Measurements from ENCODE around the gene KBTBD13. TPM values are rescaled to one million over a fixed set of nuclear protein-coding genes. Genes with fewer than 3 reads are reported as not detected.

KBTBD13 gene
- total RNA-seq (2022), result not detected in 2 replicates
- Bru-seq, nascent RNA, result not detected
- BruChase-seq, experiment 1, labeled RNA remaining after a 6-hour chase, result not detected
- BruChase-seq, experiment 2, labeled RNA remaining after a 2-hour chase, result not detected
- long read RNA-seq, result 0 reads

DNA sequence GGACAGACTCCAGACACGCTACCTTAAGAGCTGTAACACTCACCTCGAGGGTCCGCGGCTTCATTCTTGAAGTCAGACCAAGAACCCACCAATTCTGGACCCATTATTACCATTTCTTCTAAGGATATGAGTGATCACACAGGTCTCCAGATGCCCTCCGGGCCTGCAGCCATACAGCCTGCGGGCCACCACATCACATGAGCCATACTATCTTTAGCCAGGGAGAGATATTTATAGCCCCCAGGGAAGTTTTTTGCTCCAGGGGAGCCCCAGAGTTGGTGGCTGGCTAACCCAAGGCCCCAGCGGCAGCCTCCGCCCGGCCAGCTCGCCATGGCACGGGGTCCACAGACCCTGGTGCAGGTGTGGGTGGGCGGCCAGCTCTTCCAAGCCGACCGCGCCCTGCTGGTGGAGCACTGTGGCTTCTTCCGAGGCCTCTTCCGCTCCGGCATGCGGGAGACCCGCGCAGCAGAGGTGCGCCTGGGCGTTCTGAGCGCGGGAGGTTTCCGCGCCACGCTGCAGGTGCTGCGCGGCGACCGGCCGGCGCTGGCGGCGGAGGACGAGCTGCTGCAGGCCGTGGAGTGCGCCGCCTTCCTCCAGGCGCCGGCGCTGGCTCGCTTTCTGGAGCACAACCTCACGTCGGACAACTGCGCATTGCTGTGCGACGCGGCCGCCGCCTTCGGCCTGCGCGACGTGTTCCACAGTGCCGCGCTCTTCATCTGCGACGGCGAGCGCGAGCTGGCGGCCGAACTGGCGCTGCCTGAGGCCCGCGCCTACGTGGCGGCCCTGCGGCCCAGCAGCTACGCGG, at the start of gene KBTBD13:
Gene KBTBD13, plus strand, starts transcription at position 261 of the 805 bp plus-strand sequence. Its CDS starts 70 bp downstream, at position 331.
- no TSS peak for BruUV-seq (replicated peaks)
- Mint-ChIP-seq H3K4me1 (ENCODE audit: insufficient read depth, unreplicated experiment) (no peaks in the 10 kb centered on the region), H3K9me3 (ENCODE audit: unreplicated experiment) (no peaks in the 10 kb centered on the region), H3K4me3 (ENCODE audit: unreplicated experiment) (no peak within 1 kb of the TSS), H3K27ac (ENCODE audit: low read depth, unreplicated experiment) (no peak within 1 kb of the TSS), H3K36me3 (ENCODE audit: insufficient read depth, unreplicated experiment) (no peaks in the 10 kb centered on the region), H3K27me3 (ENCODE audit: insufficient read depth, unreplicated experiment) (no peaks in the 10 kb centered on the region)
- ChIA-PET POLR2A (no interaction called here), CTCF (interaction anchor here (0.6 kb wide), 1 partner anchor 9 kb away, joined by 4 read pairs; the partner anchor contains the start of gene RASL12)
- TF ChIP-seq, protein P1, sequence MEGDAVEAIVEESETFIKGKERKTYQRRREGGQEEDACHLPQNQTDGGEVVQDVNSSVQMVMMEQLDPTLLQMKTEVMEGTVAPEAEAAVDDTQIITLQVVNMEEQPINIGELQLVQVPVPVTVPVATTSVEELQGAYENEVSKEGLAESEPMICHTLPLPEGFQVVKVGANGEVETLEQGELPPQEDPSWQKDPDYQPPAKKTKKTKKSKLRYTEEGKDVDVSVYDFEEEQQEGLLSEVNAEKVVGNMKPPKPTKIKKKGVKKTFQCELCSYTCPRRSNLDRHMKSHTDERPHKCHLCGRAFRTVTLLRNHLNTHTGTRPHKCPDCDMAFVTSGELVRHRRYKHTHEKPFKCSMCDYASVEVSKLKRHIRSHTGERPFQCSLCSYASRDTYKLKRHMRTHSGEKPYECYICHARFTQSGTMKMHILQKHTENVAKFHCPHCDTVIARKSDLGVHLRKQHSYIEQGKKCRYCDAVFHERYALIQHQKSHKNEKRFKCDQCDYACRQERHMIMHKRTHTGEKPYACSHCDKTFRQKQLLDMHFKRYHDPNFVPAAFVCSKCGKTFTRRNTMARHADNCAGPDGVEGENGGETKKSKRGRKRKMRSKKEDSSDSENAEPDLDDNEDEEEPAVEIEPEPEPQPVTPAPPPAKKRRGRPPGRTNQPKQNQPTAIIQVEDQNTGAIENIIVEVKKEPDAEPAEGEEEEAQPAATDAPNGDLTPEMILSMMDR (IDR thresholded peaks at IDR 0.05; ENCODE audit: unreplicated experiment), result no peak
- intact Hi-C loops (cut with micrococcal nuclease), result no loop called here
- no peak for DNase-seq (ENCODE audit: unreplicated experiment)

DNA sequence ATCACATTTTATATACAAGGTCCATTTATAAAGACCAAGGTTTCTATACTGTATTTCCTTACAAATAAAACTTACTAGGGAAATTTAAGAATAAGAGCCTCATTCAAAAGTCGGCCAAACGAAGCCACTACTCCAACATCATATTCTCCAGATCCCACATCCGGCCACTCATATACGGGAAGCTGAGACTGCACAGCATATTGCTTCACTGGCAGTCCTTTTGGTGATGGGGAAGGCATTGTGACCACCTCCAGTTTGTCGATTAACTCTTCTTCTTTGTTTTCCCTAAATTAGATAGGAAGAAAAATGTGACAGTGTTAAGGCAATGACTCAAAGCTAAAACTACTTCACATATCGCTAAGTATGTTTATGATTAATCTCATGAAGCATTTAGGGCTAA, 49.8 kb upstream of the KBTBD13 start:
- peaks cover 32% of the 10 kb centered on the region for H3K36me3 Mint-ChIP-seq (ENCODE audit: insufficient read depth, unreplicated experiment)
- intact Hi-C loops (cut with micrococcal nuclease), result no loop called here
- no peak overlapping the region for H3K4me3 Mint-ChIP-seq (ENCODE audit: unreplicated experiment)
- no TSS peak for BruUV-seq (replicated peaks)
- no peaks in the 10 kb centered on the region for H3K9me3 Mint-ChIP-seq (ENCODE audit: unreplicated experiment)
- ChIA-PET POLR2A (interaction anchor here (1.3 to 3.2 kb wide), 2 partner anchors 14 to 37 kb away, joined by 3 to 12 read pairs; partner anchors contain the start of gene SPG21), CTCF (interaction anchor here (0.5 kb wide), 1 partner anchor 20 kb away, joined by 3 read pairs; no protein-coding TSS in a partner anchor)
- TF ChIP-seq, protein P1 (IDR thresholded peaks at IDR 0.05; ENCODE audit: unreplicated experiment), result no peak
- H3K4me1 Mint-ChIP-seq (ENCODE audit: insufficient read depth, unreplicated experiment), result peaks cover 27% of the 10 kb centered on the region
- no peaks in the 10 kb centered on the region for H3K27me3 Mint-ChIP-seq (ENCODE audit: insufficient read depth, unreplicated experiment)
- no peak for DNase-seq (ENCODE audit: unreplicated experiment)
- no peak overlapping the region for H3K27ac Mint-ChIP-seq (ENCODE audit: low read depth, unreplicated experiment)

DNA sequence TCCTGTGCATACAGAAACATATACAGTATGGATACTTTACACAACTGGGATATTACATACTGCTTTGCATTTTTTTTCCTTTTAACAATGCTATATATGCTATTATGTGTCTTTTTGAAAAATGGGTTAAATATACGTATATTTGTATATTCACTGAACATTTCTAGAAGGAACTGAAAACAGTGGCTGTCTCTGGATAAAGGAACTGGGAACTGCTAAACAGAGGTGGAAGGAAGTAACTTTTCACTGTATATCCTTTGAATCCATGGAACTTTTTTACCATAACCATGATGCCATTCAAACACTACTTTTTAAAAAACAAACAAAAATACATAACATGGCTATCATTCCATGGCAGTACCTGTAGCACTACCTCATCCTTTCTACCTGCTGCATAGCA, 49.0 kb upstream of the KBTBD13 start:
- H3K4me1 Mint-ChIP-seq (ENCODE audit: insufficient read depth, unreplicated experiment), result peaks cover 27% of the 10 kb centered on the region
- ChIA-PET POLR2A (interaction anchor here (0.9 to 3.2 kb wide), 3 partner anchors 11 to 38 kb away, joined by 3 to 12 read pairs (median 3); partner anchors contain the start of gene SPG21), CTCF (no interaction called here)
- TF ChIP-seq, protein P1 (IDR thresholded peaks at IDR 0.05; ENCODE audit: unreplicated experiment), result no peak
- no peak for DNase-seq (ENCODE audit: unreplicated experiment)
- peaks cover 32% of the 10 kb centered on the region for H3K36me3 Mint-ChIP-seq (ENCODE audit: insufficient read depth, unreplicated experiment)
- BruUV-seq (replicated peaks), result no TSS peak
- H3K27me3 Mint-ChIP-seq (ENCODE audit: insufficient read depth, unreplicated experiment), result no peaks in the 10 kb centered on the region
- no peaks in the 10 kb centered on the region for H3K9me3 Mint-ChIP-seq (ENCODE audit: unreplicated experiment)
- H3K4me3 Mint-ChIP-seq (ENCODE audit: unreplicated experiment), result peak overlapping the region; percentile 73
- intact Hi-C loops (cut with micrococcal nuclease), result no loop called here
- no peak overlapping the region for H3K27ac Mint-ChIP-seq (ENCODE audit: low read depth, unreplicated experiment)

DNA sequence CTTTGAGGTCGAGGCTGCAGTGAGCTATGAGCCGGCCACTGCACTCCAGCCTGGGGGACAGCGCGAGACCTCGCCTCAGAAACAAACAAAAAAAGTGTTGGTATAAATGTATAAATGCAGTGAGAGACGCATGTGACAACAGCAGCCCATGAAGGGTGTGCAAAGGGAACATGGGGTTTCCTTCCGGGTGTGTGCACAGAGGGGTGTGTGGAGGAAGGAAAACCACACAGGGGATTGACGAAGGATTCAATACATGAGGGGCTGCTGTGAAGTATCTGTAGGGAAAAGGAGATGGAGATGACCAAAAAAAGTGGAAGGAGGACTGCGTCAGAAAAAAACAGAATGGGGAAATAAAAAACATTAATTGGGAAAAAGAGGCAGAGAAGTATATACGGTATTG, 48.2 kb upstream of the KBTBD13 start:
- Mint-ChIP-seq H3K27ac (ENCODE audit: low read depth, unreplicated experiment) (peak overlapping the region; percentile 5), H3K36me3 (ENCODE audit: insufficient read depth, unreplicated experiment) (peaks cover 28% of the 10 kb centered on the region), H3K27me3 (ENCODE audit: insufficient read depth, unreplicated experiment) (no peaks in the 10 kb centered on the region), H3K4me1 (ENCODE audit: insufficient read depth, unreplicated experiment) (peaks cover 27% of the 10 kb centered on the region), H3K4me3 (ENCODE audit: unreplicated experiment) (peak overlapping the region; percentile 73), H3K9me3 (ENCODE audit: unreplicated experiment) (no peaks in the 10 kb centered on the region)
- no peak for DNase-seq (ENCODE audit: unreplicated experiment)
- POLR2A ChIA-PET, result interaction anchor here (0.9 to 1.5 kb wide), 3 partner anchors 12 to 38 kb away, joined by 3 to 4 read pairs (median 3); partner anchors contain the start of gene SPG21
- TSS peak; percentile 28 for BruUV-seq (replicated peaks)
- CTCF ChIA-PET, result interaction anchor here (0.6 kb wide), 1 partner anchor 375 kb away, joined by 3 read pairs; no protein-coding TSS in a partner anchor
- intact Hi-C loops (cut with micrococcal nuclease), result no loop called here
- TF ChIP-seq, protein P1 (IDR thresholded peaks at IDR 0.05; ENCODE audit: unreplicated experiment), result no peak
